ENCODE measurements around the gene OR2AT4. TPM values are rescaled to one million over a fixed set of nuclear protein-coding genes. Genes with fewer than 3 reads are reported as not detected.

OR2AT4 gene
- total and polyA plus RNA-seq, 2 of the 8 experiments (the other 6 are each of a cell fraction or from before 2014, with no cell fraction given): not detected

DNA sequence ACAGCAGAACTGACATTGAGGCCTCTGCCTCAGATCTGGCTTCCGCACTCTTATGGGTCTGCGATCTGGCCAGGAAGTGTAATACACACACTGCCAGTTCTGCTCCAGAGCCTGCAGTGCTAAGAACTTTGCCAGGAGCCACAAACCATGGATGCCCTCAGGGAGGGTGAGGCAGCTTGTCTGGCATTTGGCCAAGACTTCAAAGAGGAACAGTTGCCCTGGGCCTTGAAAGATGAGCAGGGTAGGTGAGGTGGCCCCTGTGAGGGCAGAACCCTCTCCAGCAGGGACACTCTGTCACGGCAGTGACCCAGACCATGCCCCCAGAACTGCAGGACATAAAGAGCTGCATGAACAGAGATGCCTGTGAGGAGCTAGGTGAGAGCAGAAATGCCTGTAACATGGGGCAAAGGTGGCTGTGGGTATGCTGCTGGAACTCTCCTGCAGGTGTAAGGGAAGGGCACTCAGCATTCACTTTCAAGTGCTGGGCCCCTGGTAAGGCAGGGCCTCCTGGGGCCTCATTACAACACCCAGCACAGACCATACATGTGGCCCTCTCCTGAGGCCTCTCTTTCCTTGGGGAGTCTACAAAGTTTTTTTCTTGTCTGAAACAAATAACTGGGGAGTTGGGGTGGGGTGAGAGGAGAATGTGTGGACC is 60.6 kb downstream of the OR2AT4 start:
- Histone ChIP-seq H3K79me1 (ENCODE audit: low read depth, low read length) (no peaks in the 10 kb centered on the region), H4K5ac (ENCODE audit: insufficient read length, low read depth, low read length) (no peak overlapping the region), H3K27me3 (replicated peaks in 1 of 4; ENCODE audit: control insufficient read depth in 3 of 4, extremely low read depth in 1 of 4, insufficient read depth in 3 of 4, low read length in 3 of 4) (no peaks in the 10 kb centered on the region), H4K20me1 (replicated peaks in 1 of 2; ENCODE audit: control insufficient read depth in 1 of 2, insufficient read depth in 2 of 2, low read length in 2 of 2) (no peaks in the 10 kb centered on the region), H2BK5ac (ENCODE audit: low read depth, low read length) (no peak overlapping the region), H2AK5ac (ENCODE audit: low read depth, low read length) (no peak overlapping the region), H3K9ac (replicated peaks in 1 of 4; ENCODE audit: extremely low read depth in 1 of 4, low read depth in 3 of 4, low read length in 3 of 4) (no peak overlapping the region), H3K4me2 (ENCODE audit: insufficient read depth in 1 of 2, low read depth in 2 of 2, low read length in 2 of 2) (no peak overlapping the region), H4K91ac (replicated peaks; ENCODE audit: insufficient read length, low read length) (no peak overlapping the region), H3K27ac (ENCODE audit: low read depth, low read length) (no peak overlapping the region), H3K23ac (ENCODE audit: insufficient read length) (no peak overlapping the region), H2BK120ac (replicated peaks; ENCODE audit: low read depth, low read length) (no peak overlapping the region), H3K14ac (ENCODE audit: insufficient read length) (no peak overlapping the region), H3K79me2 (ENCODE audit: control insufficient read depth in 1 of 2, insufficient read depth in 2 of 2, low read length in 2 of 2) (no peaks in the 10 kb centered on the region), H3K18ac (ENCODE audit: extremely low read depth, low read length) (0 out of 2 replicates have a peak overlapping the region, but pooled peaks have one; percentile 4), H3K4me1 (replicated peaks in 1 of 4; ENCODE audit: control insufficient read depth in 3 of 4, insufficient read depth in 4 of 4, low read length in 3 of 4) (0 out of 7 replicates have a peak, but pooled peaks cover 0 to 2% (median 0%) of the 10 kb centered on the region in 4 experiments), H2BK20ac (ENCODE audit: low read length) (no peak overlapping the region), H3K4ac (replicated peaks; ENCODE audit: insufficient read length, low read depth, low read length) (no peak overlapping the region), H3K4me3 (ENCODE audit: extremely low read depth in 1 of 4, insufficient read depth in 2 of 4, low read depth in 3 of 4, low read length in 4 of 4) (no peak overlapping the region), H3K23me2 (ENCODE audit: low read depth, low read length) (peaks cover 2% of the 10 kb centered on the region), H4K8ac (ENCODE audit: extremely low read depth, insufficient read depth, low read length) (no peak overlapping the region; the same call in 1 of the 2 replicates), H2BK15ac (ENCODE audit: low read length) (no peak overlapping the region), H2AFZ (ENCODE audit: low read length) (no peak overlapping the region), H2BK12ac (ENCODE audit: low read depth, low read length) (no peak overlapping the region), H3K9me3 (ENCODE audit: insufficient read depth in 2 of 2, low read depth in 1 of 2, low read length in 1 of 2) (peaks cover 0 to 2% of the 10 kb centered on the region in 2 experiments; a peak in 2 of 4 replicates), H3K36me3 (ENCODE audit: control insufficient read depth in 2 of 4, insufficient read depth in 4 of 4, low read length in 3 of 4) (no peaks in the 10 kb centered on the region), H3K56ac (replicated peaks; ENCODE audit: insufficient read length, low read depth, low read length) (no peak overlapping the region)
- CTCF ChIA-PET (ENCODE audit: partially characterized antibody): interaction anchor here (0.8 to 8.9 kb wide), 7 partner anchors 9 to 115 kb away, joined by 3 to 108 read pairs (median 4); no protein-coding TSS in a partner anchor
- FAIRE-seq: no peak
- peak in 1 of 2 experiments; percentile 35 for DNase-seq (ENCODE audit: low read depth in 1 of 2, low spot score in 2 of 2)
- POLR2A ChIA-PET (ENCODE audit: partially characterized antibody): no interaction called here
- 90% methylated on average over 3 of the region's 3 CpGs; no CpG with 5 or more reads in 1 of the 2 experiments for WGBS, 2 experiments (ENCODE audit: extremely low coverage in 1 of 2, insufficient coverage in 1 of 2, insufficient read length in 1 of 2, insufficient replicate concordance in 2 of 2, low coverage in 1 of 2, low lambda C conversion rate in 2 of 2, missing lambda C conversion rate in 1 of 2)
- no peak for TF ChIP-seq NRF1 (IDR thresholded peaks at IDR 0.05; ENCODE audit: low read depth, low read length)
- no peak for TF ChIP-seq SUZ12 (IDR thresholded peaks at IDR 0.05; ENCODE audit: low read length)
- no peak for TF ChIP-seq CTBP2 (IDR thresholded peaks at IDR 0.05; ENCODE audit: borderline replicate concordance, insufficient read depth, insufficient read length, low read length)
- no peak for TF ChIP-seq RNF2 (IDR thresholded peaks at IDR 0.05; ENCODE audit: borderline replicate concordance, low read depth, low read length, missing control alignments, poor library complexity, severe bottlenecking)
- no peak for TF ChIP-seq SIN3A (conservative IDR thresholded peaks at IDR 0.05 in 1 of 2, IDR thresholded peaks at IDR 0.05 in 1 of 2; ENCODE audit: low read depth in 1 of 2, low read length in 2 of 2)
- TF ChIP-seq, protein P1, sequence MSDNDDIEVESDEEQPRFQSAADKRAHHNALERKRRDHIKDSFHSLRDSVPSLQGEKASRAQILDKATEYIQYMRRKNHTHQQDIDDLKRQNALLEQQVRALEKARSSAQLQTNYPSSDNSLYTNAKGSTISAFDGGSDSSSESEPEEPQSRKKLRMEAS (IDR thresholded peaks at IDR 0.05): no peak
- TF ChIP-seq TAF7 (optimal IDR thresholded peaks at IDR 0.05; ENCODE audit: borderline replicate concordance, low read depth, low read length): no peak
- no peak for TF ChIP-seq HDAC6 (IDR thresholded peaks at IDR 0.05; ENCODE audit: low read depth, low read length)
- TF ChIP-seq TEAD4 (IDR thresholded peaks at IDR 0.05; ENCODE audit: low read depth, low read length): no peak
- no peak for TF ChIP-seq POU5F1 (IDR thresholded peaks at IDR 0.05; ENCODE audit: low read depth, low read length)
- TF ChIP-seq HDAC2 (IDR thresholded peaks at IDR 0.05; ENCODE audit: borderline replicate concordance in 1 of 2, low read depth in 2 of 2, low read length in 2 of 2): no peak
